ENCODE measurements around the gene PCSK6. TPM values are rescaled to one million over a fixed set of nuclear protein-coding genes. Genes with fewer than 3 reads are reported as not detected.

The PCSK6 gene
- total RNA-seq, 1 donor, result 0.72 TPM

DNA sequence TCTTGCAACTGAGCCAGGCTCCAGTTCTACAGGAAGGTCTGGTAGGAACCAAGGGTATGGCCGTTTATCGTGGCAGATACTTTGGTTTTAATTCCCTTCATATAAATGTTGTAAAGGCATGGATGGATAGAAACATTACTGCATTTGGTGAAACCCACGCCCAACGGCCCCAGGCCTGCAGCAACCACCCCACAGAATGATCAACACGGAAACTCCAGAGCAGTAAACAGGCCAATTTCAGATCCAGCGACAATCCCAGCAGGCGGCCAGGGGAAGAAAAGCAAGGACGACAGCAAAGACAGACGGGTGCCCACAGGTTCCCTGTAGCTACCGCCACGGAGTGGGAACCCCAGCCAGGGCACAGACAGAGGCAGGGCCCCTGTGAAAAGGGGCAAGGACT, 32.6 kb upstream of the PCSK6 start:
- DNase-seq (ENCODE audit: insufficient read length, low spot score, missing footprints), result peak; percentile 69
- Histone ChIP-seq H4K20me1 (ENCODE audit: insufficient read depth, low read length) (no peaks in the 10 kb centered on the region), H3K27me3 (ENCODE audit: insufficient read depth, low read length) (peaks cover 7% of the 10 kb centered on the region), H3K4me2 (ENCODE audit: insufficient read depth, low read length) (no peak overlapping the region), H3K79me2 (ENCODE audit: insufficient read depth, low read length) (no peaks in the 10 kb centered on the region), H3K36me3 (ENCODE audit: insufficient read depth, low read length) (no peaks in the 10 kb centered on the region), H2AFZ (ENCODE audit: low read length) (no peak overlapping the region), H3K4me3 (ENCODE audit: insufficient read depth, low read length) (no peak overlapping the region), H3K9me3 (ENCODE audit: low read depth, low read length) (no peaks in the 10 kb centered on the region), H3K27ac (ENCODE audit: low read depth, low read length) (no peak overlapping the region), H3K4me1 (ENCODE audit: insufficient read depth, low read length) (no peaks in the 10 kb centered on the region)
- no peak for TF ChIP-seq CTCF (IDR thresholded peaks at IDR 0.05; ENCODE audit: extremely low read depth, low read depth, low read length)

DNA sequence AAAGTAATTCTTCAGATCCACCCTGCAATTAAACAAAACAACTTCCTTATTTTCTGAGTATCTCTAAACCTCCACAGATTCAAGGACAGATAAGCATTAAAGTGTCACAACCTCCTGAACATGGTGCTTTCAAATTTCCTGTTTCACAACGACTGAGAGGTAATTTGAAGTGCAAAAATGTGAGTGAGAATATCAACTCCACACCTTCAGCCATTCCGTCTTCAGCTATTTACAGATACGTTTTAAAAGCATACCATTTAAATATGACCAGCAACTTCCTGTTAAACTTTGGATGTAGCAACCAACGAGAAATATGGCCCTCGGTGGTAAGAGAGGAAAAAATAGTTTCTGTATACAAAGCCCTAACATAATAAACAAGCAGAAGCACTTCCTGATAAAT, 32.1 kb upstream of the PCSK6 start:
- H3K27ac ChIP-seq (ENCODE audit: low read depth, low read length), result no peak overlapping the region
- no peak for DNase-seq (ENCODE audit: insufficient read length, low spot score, missing footprints)
- no peaks in the 10 kb centered on the region for H3K9me3 ChIP-seq (ENCODE audit: low read depth, low read length)
- no peak for TF ChIP-seq CTCF (IDR thresholded peaks at IDR 0.05; ENCODE audit: extremely low read depth, low read depth, low read length)
- H2AFZ ChIP-seq (ENCODE audit: low read length), result no peak overlapping the region
- H3K27me3 ChIP-seq (ENCODE audit: insufficient read depth, low read length), result peaks cover 7% of the 10 kb centered on the region
- no peak overlapping the region for H3K4me2 ChIP-seq (ENCODE audit: insufficient read depth, low read length)
- no peaks in the 10 kb centered on the region for H3K4me1 ChIP-seq (ENCODE audit: insufficient read depth, low read length)
- H3K79me2 ChIP-seq (ENCODE audit: insufficient read depth, low read length), result no peaks in the 10 kb centered on the region
- no peaks in the 10 kb centered on the region for H4K20me1 ChIP-seq (ENCODE audit: insufficient read depth, low read length)
- H3K4me3 ChIP-seq (ENCODE audit: insufficient read depth, low read length), result no peak overlapping the region
- H3K36me3 ChIP-seq (ENCODE audit: insufficient read depth, low read length), result no peaks in the 10 kb centered on the region

- no peaks in the 10 kb centered on the region for H3K9me3 ChIP-seq (ENCODE audit: low read depth, low read length)
- no peak overlapping the region for H2AFZ ChIP-seq (ENCODE audit: low read length)
- no peaks in the 10 kb centered on the region for H3K4me1 ChIP-seq (ENCODE audit: insufficient read depth, low read length)
- H3K79me2 ChIP-seq (ENCODE audit: insufficient read depth, low read length), result no peaks in the 10 kb centered on the region
- H3K27ac ChIP-seq (ENCODE audit: low read depth, low read length), result no peak overlapping the region
- TF ChIP-seq CTCF (IDR thresholded peaks at IDR 0.05; ENCODE audit: extremely low read depth, low read depth, low read length), result no peak
- no peak overlapping the region for H3K4me2 ChIP-seq (ENCODE audit: insufficient read depth, low read length)
- H3K4me3 ChIP-seq (ENCODE audit: insufficient read depth, low read length), result no peak overlapping the region
- no peaks in the 10 kb centered on the region for H3K36me3 ChIP-seq (ENCODE audit: insufficient read depth, low read length)
- H3K27me3 ChIP-seq (ENCODE audit: insufficient read depth, low read length), result peaks cover 7% of the 10 kb centered on the region
- H4K20me1 ChIP-seq (ENCODE audit: insufficient read depth, low read length), result no peaks in the 10 kb centered on the region
- no peak for DNase-seq (ENCODE audit: insufficient read length, low spot score, missing footprints)
Observed at GRCh38 chr15:101521069-101521468, 31.6 kb upstream of the PCSK6 start.

GRCh38 chr15:101520395-101520794, 30.9 kb upstream of the PCSK6 start:
- H3K27ac ChIP-seq (ENCODE audit: low read depth, low read length), result no peak overlapping the region
- H3K4me1 ChIP-seq (ENCODE audit: insufficient read depth, low read length), result no peaks in the 10 kb centered on the region
- peaks cover 7% of the 10 kb centered on the region for H3K27me3 ChIP-seq (ENCODE audit: insufficient read depth, low read length)
- H3K4me3 ChIP-seq (ENCODE audit: insufficient read depth, low read length), result no peak overlapping the region
- H2AFZ ChIP-seq (ENCODE audit: low read length), result no peak overlapping the region
- DNase-seq (ENCODE audit: insufficient read length, low spot score, missing footprints), result peak; percentile 62
- H4K20me1 ChIP-seq (ENCODE audit: insufficient read depth, low read length), result no peaks in the 10 kb centered on the region
- no peaks in the 10 kb centered on the region for H3K79me2 ChIP-seq (ENCODE audit: insufficient read depth, low read length)
- H3K36me3 ChIP-seq (ENCODE audit: insufficient read depth, low read length), result no peaks in the 10 kb centered on the region
- TF ChIP-seq CTCF (IDR thresholded peaks at IDR 0.05; ENCODE audit: extremely low read depth, low read depth, low read length), result no peak
- no peaks in the 10 kb centered on the region for H3K9me3 ChIP-seq (ENCODE audit: low read depth, low read length)
- no peak overlapping the region for H3K4me2 ChIP-seq (ENCODE audit: insufficient read depth, low read length)

Measured in osteoblast (primary cell).